ENCODE measurements around the gene ACE.

DNA sequence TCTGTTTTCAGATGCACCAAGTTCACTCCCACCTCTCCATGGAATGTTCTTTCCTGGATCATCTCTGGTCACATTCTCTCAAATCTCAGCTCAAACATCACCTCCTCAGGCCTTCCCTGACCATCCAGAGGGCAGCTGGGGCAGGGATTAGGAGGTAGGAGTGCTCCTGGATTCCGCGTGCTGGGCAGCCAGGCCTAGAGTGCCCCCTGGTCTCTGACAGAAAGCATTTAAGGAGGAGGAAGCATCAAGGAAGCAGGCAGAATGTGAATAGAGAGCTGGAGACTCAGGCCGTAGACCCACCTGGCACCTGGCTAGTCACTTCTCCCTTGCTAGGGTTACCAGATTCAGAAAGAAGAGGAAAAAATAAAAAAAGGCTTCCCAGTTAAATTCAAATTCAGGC lies 28.2 kb upstream of the ACE start:
- TF ChIP-seq CTCF (conservative IDR thresholded peaks at IDR 0.05; ENCODE audit: low read depth, low read length) (no peak), EZH2 (IDR thresholded peaks at IDR 0.05; ENCODE audit: low read length, unreplicated experiment) (no peak)

All from PC-3 (cell line).